ENCODE data around the gene MAPK7.

Gene MAPK7

DNA sequence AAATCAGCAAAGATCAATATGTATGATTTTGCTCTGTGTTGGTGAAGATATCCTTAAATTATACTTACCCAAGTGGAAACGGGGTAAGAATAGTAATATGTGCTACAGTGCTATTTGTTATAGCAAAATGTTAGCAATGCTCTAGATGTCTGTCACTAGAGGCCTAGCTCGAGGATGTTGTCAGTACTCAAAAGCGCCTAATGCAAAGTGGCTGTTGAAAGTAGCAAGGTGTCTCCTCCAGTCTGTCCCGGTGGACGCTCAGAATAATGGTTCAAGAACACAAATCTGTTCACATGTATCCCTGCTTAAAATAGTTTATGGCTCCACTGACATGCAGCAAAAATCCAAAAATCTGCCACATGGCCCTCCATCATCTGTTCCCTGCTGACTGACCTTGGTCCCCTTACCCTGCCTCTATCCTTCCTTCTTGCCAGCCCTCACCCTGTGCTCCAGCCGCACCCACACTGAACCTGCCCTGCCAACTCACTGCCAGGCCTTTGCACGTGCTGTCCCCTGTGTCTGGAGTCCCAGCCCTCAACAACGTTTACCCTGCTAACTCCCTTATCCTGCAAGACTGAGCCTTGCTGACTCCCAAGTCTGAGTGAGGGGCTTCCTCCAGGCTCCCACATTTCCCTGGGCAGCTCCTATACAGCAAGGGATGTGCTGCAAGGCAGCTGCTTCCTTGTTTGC lies 23.2 kb downstream of the MAPK7 start:
- DNase-seq (ENCODE audit: low read depth) = no peak

DNA sequence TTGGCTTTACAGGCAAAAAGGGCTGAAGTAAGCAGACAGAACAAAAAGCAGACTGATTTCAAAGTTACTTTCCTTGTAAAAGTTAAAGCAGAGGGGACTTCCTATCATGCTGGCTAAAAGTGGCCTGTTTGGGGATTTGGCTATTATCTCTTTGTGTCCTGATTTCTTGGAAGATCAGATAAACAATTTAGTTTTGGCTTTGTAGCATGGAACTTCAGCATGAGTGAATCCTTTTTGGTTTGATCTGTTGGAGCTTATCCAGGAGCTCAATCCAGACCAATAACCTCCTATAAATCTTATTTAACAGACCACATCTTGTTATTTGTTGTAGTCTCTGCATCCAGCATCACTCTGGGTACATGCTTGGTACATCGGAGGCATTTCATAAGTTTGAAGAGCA lies 23.9 kb downstream of the MAPK7 start:
- no peak for DNase-seq (ENCODE audit: low read depth)

DNA sequence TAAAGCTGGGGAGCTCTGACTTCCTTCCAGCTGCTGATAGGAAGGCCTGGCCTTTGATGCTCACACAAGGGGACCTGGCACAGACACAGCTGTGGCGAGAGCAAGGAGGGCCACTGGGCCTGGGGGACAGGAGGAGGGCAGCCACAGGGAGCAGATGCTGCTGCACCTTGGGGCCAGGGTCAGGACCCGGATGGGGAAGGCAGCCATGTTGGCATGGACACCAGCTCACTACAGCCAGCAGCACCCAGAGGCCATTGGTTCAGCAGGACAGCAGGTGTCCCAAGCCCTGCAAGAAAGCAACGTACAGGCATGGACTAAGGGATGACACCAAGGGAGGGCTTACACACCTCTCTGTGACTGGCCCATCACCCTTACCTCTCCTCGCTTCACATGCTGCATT lies 24.7 kb downstream of the MAPK7 start:
- DNase-seq (ENCODE audit: low read depth) = no peak

DNA sequence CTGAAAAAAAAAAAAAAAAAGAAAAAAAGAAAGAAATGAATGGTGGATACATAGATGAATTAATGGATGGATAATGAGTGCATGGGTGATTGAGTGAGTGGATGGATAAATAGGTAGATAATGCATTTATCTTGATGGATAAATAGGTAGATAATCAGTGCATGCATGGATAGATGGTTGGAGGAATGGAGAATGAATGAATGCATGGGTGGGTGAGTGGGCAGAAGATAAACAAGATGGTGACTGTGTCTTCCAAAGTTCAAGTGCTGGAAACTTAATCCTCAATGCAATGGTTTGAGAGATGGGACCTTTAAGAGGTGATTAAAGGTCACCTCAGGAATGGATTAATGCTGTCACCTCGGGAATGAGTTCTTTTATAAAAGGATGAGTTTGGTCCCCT lies 26.0 kb downstream of the MAPK7 start:
- DNase-seq (ENCODE audit: low read depth) = no peak

DNA sequence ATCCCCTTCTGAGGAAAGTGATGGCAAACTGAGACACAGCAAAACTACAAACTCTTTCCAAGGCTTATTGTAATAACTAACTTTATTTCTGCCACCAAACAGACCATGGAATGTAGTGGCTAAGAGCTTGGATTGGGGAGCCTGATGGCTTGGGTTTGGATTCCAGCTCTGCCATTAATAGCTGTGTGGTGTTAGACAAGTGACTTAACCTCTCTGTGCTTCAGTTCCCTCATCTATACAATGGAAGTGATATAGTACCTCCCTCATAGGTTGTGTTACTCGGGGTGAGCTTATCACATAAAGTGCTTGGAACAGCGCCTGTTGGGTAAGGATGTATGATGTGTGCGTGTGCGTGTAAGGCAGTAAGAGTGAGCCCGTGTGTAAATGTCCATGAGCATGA lies 26.8 kb downstream of the MAPK7 start:
- DNase-seq (ENCODE audit: low read depth) = no peak

DNA sequence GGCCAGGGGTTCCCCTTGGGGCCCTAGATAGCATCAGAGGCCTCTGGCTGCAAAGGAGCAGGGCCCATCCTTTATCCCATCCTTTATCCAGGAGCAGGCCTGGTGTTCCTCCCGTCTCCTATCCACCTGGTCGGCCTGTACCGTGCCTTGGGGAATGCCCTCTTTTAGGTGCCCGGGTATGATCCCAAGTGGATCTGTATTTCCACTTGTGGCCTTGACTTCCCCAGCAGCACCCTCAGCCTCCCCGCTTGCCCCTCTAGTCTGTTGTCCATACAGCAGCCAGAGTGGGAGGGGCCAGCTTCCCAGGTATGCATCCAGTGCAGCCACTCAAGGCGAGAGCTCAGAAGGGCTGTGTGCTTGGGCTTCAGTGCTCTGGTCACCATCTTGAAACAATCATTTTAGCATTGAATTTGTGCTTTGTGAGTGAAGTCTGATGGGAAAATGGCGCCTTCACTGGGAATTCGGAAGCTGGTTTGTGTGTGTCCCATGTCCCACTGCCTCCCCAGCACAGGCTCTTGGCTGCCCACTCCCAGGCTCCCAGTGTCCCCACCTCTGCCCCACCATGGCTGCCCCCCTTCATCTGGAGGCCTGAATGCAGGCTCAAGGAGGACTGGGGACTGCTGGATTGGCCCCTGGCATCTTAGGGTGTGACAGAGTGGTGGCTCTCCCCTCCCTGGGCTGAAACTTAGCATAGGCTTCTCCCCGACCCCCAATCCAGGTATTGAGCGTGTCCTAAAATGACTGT lies 29.5 kb downstream of the MAPK7 start:
- DNase-seq (ENCODE audit: low read depth) = no peak

DNA sequence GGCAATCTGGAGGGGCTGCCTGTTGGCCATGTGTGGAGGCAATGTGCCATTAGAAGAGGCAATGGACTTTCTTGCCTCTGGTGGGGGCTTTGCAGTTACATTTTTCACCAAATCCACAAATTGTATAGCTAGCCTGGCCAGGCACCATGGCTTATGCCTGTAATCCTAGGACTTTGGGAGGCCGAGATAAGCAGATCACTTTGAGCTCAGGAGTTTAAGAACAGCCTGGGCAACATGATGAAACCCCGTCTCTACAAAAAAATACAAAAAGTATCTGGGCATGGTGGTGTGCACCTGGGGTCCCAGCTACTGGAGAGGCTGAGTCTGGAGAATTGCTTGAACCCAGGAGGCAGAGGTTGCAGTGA lies 30.0 kb downstream of the MAPK7 start:
- DNase-seq (ENCODE audit: low read depth) = no peak

DNA sequence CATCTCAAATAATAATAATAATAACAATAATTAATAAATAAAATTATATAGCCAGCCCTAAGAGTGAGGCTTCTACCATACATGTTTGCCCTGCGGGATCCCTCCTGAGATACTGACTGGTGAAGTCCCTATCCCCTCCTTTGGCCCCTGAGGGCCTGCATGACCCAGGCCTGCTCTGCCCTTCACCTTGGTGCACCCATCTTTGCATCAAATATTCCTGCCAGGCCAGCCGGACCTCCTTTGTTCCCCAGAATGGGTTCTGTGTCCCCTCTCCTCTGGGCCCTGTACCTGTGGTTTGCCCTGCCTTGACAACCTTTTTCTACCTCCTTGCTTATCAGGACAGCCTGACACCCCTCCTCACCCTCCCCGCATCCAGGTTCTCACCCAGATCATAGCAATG lies 30.8 kb downstream of the MAPK7 start:
- no peak for DNase-seq (ENCODE audit: low read depth)

DNA sequence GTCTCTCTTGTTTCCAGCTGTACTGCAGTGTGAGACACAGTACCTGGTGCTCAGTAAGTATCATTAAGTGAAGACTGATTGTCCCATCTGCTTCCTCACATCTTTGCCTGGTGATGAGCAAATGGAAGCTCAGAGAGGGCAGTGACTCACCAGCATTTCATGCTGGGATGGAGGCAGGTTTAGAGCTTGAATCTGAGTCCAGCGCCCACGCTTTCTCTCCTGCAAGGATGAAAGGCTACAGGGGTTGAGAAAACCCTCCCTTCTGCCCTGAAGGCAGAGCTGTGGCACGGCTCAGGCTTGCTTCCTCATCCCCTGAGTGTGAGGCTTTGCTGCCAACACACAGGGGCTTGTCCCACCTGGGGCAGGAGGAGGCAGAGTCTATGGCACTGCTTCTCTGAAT lies 31.2 kb downstream of the MAPK7 start:
- peak; percentile 89 for DNase-seq (ENCODE audit: low read depth)

DNA sequence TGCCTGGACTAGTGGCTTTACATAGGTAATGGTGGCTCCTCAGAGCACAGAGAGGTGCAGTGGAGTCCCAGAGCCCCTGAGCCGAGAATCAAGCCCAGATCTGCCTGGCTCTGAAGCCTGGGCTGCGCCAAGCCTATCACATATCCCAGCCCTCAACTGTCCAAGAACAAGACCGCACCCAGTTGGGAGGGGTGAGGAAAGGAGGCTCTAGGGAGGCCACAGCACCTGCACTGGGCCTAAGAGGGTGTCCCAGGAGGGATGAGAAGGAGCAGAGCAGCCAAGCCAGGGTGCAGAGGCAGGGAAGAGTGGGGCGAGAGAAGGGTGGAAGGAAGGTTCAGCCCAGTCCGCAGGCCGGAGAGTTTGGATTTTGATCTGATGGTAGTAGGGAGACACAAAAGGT lies 31.8 kb downstream of the MAPK7 start:
- DNase-seq (ENCODE audit: low read depth) = no peak

DNA sequence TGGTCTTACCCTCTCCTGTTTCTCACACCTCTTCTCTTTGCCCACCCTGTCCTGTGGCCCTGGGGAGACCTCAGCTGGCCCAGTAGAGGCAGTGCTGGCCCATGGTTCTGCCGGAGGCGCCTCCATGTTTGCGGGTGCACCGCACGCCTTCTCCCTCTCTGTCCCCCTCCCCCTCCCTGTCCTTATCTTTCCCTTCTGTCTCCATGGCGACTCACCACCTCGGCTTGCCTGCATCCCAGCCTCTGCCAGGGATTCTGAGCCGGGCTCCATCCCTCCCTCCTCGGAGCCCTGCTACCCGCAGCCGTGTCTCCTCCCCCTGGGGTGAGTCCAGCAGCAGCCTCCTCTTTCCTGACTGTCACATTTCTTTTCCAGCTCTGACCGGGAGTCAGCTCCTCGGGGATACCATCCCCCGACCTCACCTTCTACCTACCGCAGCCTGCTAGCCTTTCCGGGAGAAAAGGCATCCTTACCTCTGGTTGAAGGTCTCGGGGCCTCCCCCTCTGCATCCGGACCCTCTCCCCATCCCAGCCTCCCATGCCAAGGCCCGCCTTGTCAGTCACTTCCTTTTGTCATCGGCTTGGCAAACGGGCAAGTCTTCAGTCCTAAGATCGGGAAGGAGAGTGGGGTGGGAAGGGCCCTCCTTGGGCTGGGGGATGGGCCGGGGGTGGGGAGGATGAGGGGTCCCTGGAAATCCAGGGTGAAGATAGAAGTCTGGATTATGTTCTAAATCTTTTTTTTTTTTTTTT lies 32.8 kb downstream of the MAPK7 start, which contains the start of gene RNF112:
TSS of gene RNF112 (plus strand) at position 358 of the 746 bp plus-strand sequence. CDS start at position 535, 177 bp downstream.
- DNase-seq (ENCODE audit: low read depth) = peak; percentile 73

DNA sequence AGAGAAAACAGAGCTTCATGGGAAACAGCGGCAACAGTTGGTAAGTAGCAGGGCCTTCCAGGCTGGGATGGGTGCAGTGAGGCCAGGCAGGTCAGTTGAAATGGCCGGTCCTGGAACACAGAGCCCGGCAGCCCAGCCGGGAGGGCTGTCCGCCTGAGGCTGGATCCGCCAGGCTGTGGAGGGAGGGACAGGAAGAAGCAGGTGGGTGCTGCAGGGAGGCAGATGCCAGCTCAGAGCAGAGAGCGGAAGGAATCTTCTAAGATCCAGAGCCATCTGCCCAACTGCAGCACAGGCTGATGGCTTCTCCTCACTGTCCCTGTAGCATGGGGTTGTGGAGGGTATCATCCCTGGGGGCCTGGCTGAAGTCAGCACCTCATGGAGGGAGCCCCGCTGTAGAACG lies 33.3 kb downstream of the MAPK7 start:
- no peak for DNase-seq (ENCODE audit: low read depth)

DNA sequence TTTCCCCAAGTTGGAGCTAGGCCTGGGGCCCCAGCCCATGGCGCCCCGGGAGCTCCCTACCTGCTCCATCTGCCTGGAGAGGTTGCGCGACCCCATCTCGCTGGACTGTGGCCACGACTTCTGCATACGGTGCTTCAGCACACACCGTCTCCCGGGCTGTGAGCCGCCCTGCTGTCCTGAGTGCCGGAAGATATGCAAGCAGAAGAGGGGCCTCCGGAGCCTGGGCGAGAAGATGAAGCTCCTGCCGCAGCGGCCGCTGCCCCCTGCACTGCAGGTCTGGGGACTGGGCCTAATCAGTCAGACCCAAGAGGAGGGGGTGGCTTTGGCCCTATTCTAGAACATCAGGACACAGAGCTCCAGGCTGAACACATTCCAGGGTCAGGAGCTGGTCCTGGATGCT lies 34.2 kb downstream of the MAPK7 start:
- no peak for DNase-seq (ENCODE audit: low read depth)

DNA sequence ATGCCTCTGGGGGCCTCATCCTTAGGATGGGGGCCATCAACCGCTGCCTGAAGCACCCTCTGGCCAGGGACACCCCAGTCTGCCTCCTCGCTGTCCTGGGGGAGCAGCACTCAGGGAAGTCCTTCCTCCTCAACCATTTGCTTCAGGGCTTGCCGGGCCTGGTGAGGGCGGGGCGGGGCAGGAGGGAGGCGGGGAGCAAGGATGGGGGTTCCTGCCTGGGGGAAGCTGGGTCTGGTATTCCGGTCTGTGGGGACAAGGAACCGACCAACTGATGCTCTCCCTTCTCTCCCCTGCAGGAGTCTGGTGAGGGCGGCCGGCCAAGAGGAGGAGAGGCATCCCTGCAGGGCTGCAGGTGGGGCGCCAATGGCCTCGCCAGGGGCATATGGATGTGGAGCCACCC lies 34.7 kb downstream of the MAPK7 start:
- no peak for DNase-seq (ENCODE audit: low read depth)

DNA sequence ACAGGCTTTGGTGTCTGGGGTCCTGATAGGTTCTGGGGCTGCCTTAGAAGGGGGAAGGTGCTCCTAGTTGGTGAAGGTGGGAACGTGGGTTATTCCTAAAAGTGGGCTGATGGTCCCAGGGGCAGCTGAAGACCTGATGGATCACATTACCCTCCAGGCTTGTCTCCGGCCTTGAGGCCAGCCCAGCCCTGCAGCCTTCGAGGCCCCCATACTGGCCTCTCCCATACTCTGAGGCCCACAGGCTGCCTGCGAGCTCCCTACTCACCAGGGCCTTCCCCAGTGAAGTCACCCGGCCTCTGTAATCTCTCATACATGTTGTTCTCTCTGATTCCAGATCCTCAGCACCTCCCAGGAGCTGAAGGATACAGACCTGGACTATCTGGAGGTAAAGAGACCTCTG lies 35.5 kb downstream of the MAPK7 start:
- peak; percentile 19 for DNase-seq (ENCODE audit: low read depth)

DNA sequence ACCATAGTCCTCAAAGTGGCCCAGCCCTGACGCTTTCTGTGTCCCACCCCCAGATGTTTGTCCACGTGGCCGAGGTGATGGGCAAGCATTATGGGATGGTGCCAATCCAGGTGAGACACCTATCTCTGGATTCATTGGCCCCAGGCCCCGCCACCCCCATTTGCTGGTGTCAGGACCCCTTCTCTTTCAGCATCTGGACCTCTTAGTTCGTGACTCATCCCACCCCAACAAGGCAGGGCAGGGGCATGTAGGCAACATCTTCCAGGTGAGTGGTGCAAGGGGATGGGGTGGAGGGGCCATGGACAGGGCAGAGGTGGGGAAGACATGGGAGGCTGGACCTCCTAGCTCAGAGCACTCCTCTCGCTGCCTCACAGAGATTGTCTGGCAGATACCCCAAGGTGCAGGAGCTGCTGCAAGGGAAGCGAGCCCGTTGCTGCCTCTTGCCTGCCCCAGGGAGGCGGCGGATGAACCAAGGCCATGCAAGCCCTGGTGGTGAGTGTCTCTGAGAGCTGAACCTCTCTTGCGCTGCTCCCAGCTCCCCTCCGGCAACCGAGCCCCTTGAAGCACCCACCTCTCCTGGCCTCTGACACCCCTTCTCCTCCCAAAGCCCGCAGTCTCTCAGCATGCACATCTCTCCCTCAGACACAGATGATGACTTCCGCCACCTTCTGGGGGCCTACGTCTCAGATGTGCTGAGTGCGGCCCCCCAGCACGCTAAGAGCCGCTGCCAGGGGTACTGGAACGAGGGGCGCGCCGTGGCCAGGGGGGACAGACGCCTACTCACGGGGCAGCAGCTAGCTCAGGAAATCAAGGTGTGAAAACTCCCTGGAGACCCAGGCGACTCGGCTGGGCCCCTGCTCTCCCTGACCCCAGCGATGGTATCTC lies 36.3 kb downstream of the MAPK7 start:
- DNase-seq (ENCODE audit: low read depth) = no peak

DNA sequence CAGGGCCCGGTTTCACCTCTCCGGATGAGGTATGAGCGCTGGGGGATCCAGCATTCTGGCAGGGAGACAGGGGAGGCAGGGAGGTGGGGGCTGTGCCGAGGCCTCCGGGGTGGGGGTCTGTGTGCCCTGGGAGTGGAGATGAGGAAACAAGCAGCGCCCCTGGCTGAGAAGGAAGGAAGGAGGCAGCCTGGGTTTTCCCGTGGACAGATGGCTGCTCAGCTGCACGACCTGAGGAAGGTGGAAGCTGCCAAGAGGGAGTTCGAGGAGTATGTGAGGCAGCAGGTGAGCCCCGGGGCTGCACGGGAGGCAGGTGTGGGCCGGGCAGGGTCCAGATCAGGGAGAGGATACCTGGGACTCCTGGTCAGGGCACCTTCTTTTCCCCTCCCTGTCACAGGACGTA lies 37.0 kb downstream of the MAPK7 start:
- DNase-seq (ENCODE audit: low read depth) = no peak

DNA sequence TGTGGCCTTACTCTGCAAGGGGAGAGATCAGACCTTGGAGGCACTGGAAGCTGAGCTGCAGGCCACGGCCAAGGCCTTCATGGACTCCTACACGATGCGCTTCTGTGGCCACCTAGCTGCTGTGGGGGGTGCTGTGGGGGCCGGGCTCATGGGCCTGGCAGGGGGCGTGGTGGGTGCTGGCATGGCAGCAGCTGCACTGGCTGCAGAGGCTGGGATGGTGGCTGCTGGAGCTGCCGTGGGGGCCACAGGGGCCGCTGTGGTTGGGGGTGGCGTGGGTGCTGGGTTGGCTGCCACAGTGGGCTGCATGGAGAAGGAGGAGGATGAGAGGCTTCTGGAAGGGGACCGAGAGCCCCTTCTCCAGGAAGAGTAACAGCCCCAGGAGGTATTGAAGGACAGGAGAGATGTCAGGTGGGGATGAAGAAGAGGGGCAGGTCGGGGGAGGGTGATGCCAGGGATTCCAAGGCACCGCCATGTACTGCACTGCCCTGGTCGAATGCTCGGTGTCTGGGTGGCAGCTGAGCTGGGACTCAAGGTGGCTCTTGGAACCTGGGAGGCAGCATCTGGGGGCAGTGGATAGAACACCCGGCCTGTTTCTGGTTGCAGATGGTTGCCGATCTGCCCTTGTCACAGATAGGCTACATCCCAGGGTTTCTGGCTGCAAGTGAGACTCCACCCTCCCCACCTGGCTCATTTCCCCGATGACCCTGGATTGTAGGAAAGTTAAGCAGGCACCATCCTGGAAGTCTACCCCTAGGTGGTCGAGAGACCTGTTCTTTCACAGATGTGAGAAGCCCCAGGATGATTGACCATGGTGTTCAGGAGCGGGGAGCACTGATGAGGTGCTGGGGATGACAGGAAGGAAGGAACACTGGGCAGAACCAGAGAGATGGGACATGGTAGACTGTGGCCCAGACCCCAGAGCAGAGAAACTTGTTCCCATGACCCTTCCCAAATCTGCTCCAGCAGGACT lies 37.8 kb downstream of the MAPK7 start:
- DNase-seq (ENCODE audit: low read depth) = no peak

DNA sequence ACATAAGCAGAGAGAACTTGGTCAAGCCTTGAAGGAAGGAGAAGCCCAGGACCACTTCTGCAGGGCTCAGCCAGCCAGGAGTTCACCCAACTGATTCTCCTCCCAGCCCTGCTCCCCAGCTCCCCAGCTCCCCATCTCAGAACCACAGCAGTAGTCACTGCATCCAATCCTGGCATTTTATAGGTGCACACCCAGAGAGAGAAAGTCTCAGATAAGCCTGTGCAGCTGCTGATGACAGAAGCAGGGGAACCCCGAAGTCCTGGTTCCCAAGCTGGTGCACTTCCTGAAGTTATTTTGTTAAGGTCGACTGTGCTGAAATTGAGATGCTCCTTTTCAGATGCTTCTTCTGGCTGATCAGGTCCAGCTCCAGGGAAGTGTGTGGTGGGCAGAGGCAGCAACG lies 39.3 kb downstream of the MAPK7 start:
- DNase-seq (ENCODE audit: low read depth) = no peak

DNA sequence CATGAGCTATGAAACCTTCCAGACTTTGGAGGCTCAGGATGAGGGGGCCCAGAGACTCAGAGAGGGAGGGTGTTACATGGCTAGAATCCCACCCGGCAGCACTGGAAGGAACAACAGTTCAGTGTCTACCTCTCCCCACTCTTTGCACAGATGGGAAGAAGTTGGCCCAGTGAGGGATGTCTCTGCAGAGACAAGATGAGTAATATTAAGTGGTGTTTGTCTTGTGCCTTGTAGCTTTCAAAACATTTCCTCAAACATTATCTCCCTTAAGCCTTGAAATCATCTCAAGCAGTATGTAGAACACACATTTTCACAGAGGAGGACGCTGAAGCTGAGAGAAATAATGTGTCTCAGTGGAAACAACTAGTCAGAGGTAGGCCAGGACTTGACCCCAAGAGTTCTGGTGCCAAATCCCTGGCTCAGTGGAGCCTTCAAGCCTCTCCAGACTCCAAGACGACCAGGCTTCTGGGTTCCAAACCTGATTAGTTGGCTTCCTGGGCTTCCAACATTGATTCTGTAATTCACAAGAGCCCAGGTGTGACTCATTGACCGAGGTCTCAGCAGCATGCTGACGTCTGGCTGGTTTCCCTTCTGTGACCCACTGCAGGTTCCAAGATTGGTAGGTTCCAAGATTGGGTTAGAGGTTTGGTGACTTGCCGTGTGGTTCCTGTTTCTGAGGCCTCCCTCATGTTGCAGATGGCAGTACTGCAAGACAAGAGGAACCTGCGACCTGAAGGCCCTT lies 40.1 kb downstream of the MAPK7 start:
- peak; percentile 72 for DNase-seq (ENCODE audit: low read depth)
